HG02852 (cell line): Measurements from ENCODE around the gene KCNAB1.
"Not testable (repeated sequence)": the region's sequence is repeated elsewhere in the genome, so short reads cannot be mapped to it uniquely, and the experiment has no call there.

Experiments
- ATAC-seq: cut with Tn5 transposase; IDR thresholded peaks from one replicate; pipeline ENCODE4 v1.9.1; 2021; ENCODE audit warnings: mild to moderate bottlenecking, moderate library complexity; ENCODE audit not compliant: unreplicated experiment

The KCNAB1 gene

GRCh38 chr3:156259896-156260295 lies 139.5 kb downstream of the KCNAB1 start:
- no peak for ATAC-seq

GRCh38 chr3:156260331-156260730 lies 140.0 kb downstream of the KCNAB1 start:
- no peak for ATAC-seq

- no peak for ATAC-seq
These were observed 144.4 kb downstream of the KCNAB1 start for GRCh38 chr3:156264771-156265170.

GRCh38 chr3:156271508-156271907 lies 151.1 kb downstream of the KCNAB1 start:
- no peak for ATAC-seq

- ATAC-seq: no peak
These were observed 151.8 kb downstream of the KCNAB1 start for GRCh38 chr3:156271995-156272719.

- ATAC-seq: no peak
These were observed 152.8 kb downstream of the KCNAB1 start for GRCh38 chr3:156273111-156273694.

GRCh38 chr3:156274791-156275190 lies 154.4 kb downstream of the KCNAB1 start:
- ATAC-seq: no peak

GRCh38 chr3:156284637-156285036 lies 164.3 kb downstream of the KCNAB1 start:
- not testable (repeated sequence) for ATAC-seq

- no peak for ATAC-seq
These were observed 165.2 kb downstream of the KCNAB1 start for GRCh38 chr3:156285626-156286025.

GRCh38 chr3:156290924-156291271 lies 170.5 kb downstream of the KCNAB1 start:
- no peak for ATAC-seq

- no peak for ATAC-seq
These were observed 171.1 kb downstream of the KCNAB1 start for GRCh38 chr3:156291272-156292123.

- no peak for ATAC-seq
These were observed 173.2 kb downstream of the KCNAB1 start for GRCh38 chr3:156293566-156293965.

GRCh38 chr3:156297582-156297981 lies 177.2 kb downstream of the KCNAB1 start:
- ATAC-seq: no peak

- ATAC-seq: no peak
These were observed 177.6 kb downstream of the KCNAB1 start for GRCh38 chr3:156298014-156298413.

GRCh38 chr3:156298938-156299337 lies 178.6 kb downstream of the KCNAB1 start:
- no peak for ATAC-seq

- ATAC-seq: no peak
These were observed 179.2 kb downstream of the KCNAB1 start for GRCh38 chr3:156299569-156299968.

- no peak for ATAC-seq
These were observed 180.0 kb downstream of the KCNAB1 start for GRCh38 chr3:156300371-156300770.

GRCh38 chr3:156300929-156301840 lies 180.8 kb downstream of the KCNAB1 start:
- ATAC-seq: no peak

- ATAC-seq: no peak
These were observed 182.8 kb downstream of the KCNAB1 start for GRCh38 chr3:156303001-156303707.

GRCh38 chr3:156304406-156304805 lies 184.0 kb downstream of the KCNAB1 start:
- no peak for ATAC-seq
